RWPE2 (cell line): Measurements from ENCODE around the gene SAMD11.

Source experiments
- ATAC-seq: fragments of 200-7000 bp; cut with Tn5 transposase; 3 replicates; pipeline ENCODE4 v1.9.1; 2021; ENCODE audit warnings: low read depth
- DNase-seq: peaks from one replicate; pipeline ENCODE4 v3.0.0-alpha.2; 2020; ENCODE audit warnings: low spot score
- H3K27ac ChIP-seq: fragments of 450-650 bp; 2 replicates; pipeline ENCODE4 v1.5.1; 2017; ENCODE audit warnings: mild to moderate bottlenecking; ENCODE audit not compliant: poor library complexity, severe bottlenecking
- H3K27me3 ChIP-seq: fragments of 250-450 bp; sonication (Bioruptor Pico); 2 replicates; pipeline ENCODE4 v1.5.1; 2021; ENCODE audit warnings: mild to moderate bottlenecking, moderate library complexity; ENCODE audit not compliant: insufficient read depth, poor library complexity, severe bottlenecking
- H3K36me3 ChIP-seq: fragments of 250-450 bp; sonication (Bioruptor Pico); 2 replicates; pipeline ENCODE4 v1.5.1; 2020; ENCODE audit warnings: low read depth, mild to moderate bottlenecking, moderate library complexity
- H3K4me1 ChIP-seq: fragments of 250-450 bp; sonication (Bioruptor Pico); 2 replicates; pipeline ENCODE4 v1.5.1; 2021; ENCODE audit warnings: mild to moderate bottlenecking, moderate library complexity; ENCODE audit not compliant: insufficient read depth, poor library complexity, severe bottlenecking
- H3K4me3 ChIP-seq: fragments of 250-450 bp; sonication (Bioruptor Pico); 2 replicates; pipeline ENCODE4 v1.5.1; 2021; ENCODE audit warnings: mild to moderate bottlenecking, moderate library complexity; ENCODE audit not compliant: severe bottlenecking
- H3K9me3 ChIP-seq: fragments of 250-450 bp; sonication (Bioruptor Pico); 2 replicates; pipeline ENCODE4 v1.5.1; 2021; ENCODE audit warnings: mild to moderate bottlenecking, moderate library complexity; ENCODE audit not compliant: severe bottlenecking
- CTCF ChIP-seq: fragments of 450-650 bp; IDR thresholded peaks from one replicate; pipeline ENCODE4 v1.5.1; 2017; ENCODE audit warnings: mild to moderate bottlenecking, moderate library complexity; ENCODE audit not compliant: poor library complexity, severe bottlenecking

SAMD11 gene

GRCh38 chr1:917076-917459 lies 6.7 kb upstream of the SAMD11 start:
- Histone ChIP-seq H3K4me3 (no peak overlapping the region), H3K4me1 (peaks cover 4% of the 10 kb centered on the region), H3K9me3 (no peaks in the 10 kb centered on the region), H3K27ac (no peak overlapping the region), H3K27me3 (peaks cover 75% of the 10 kb centered on the region), H3K36me3 (no peaks in the 10 kb centered on the region)
- TF ChIP-seq CTCF = no peak
- DNase-seq (no peak), ATAC-seq (no peak)

- TF ChIP-seq CTCF = no peak
- no peak overlapping the region for H3K27ac ChIP-seq
- peaks cover 80% of the 10 kb centered on the region for H3K27me3 ChIP-seq
- H3K36me3 ChIP-seq = no peaks in the 10 kb centered on the region
- H3K4me1 ChIP-seq = peaks cover 4% of the 10 kb centered on the region
- no peak for DNase-seq
- H3K4me3 ChIP-seq = no peak overlapping the region
- ATAC-seq = no peak
- H3K9me3 ChIP-seq = no peaks in the 10 kb centered on the region
These were observed 6.1 kb upstream of the SAMD11 start for GRCh38 chr1:917466-918091.

DNA sequence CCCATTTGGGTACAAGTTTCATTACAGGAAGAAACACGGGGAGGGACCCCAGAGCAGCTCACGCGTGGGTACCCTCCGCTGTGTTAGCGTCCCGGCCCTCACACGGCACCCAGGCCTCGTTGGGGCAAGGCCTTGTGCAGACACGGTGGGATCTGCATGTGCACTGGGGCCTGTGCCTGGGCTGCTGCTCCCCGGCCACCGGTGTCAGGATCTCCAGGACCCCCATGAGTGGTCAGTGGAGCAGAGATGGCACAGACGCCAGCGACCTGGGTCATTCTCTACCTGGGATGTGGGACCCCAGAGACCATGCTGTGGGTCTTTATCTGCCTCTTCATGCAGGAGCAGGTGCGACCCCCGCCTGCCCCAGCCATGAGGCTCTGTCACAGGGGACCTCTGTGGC lies 5.4 kb upstream of the SAMD11 start:
- no peak overlapping the region for H3K4me3 ChIP-seq
- DNase-seq = no peak
- no peak overlapping the region for H3K27ac ChIP-seq
- H3K36me3 ChIP-seq = no peaks in the 10 kb centered on the region
- H3K9me3 ChIP-seq = no peaks in the 10 kb centered on the region
- no peak for ATAC-seq
- peaks cover 4% of the 10 kb centered on the region for H3K4me1 ChIP-seq
- H3K27me3 ChIP-seq = peaks cover 88% of the 10 kb centered on the region
- TF ChIP-seq CTCF = no peak

DNA sequence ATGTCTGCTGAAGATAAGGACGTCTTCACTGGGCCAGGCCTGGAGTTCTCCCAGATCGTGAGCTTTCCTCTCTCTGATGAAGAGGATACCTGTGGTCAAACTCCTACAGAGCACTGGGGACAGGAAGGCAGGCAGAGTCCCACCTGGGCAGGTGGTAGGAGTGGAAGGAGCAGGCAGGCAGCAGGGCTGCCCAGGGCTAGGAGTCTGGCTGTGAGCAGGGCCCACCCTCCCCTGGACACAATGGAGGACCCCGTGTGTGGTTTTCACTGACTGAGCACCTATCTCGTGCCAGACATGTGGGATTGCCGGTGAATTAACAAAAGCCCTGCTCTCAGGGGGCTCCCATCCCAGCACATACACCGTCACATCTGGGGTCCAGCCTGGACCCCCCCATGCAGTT lies 4.9 kb upstream of the SAMD11 start:
- H3K27me3 ChIP-seq = peaks cover 86% of the 10 kb centered on the region
- H3K27ac ChIP-seq = no peak overlapping the region
- peaks cover 4% of the 10 kb centered on the region for H3K4me1 ChIP-seq

More for the DNA sequence above, 4.9 kb upstream of the SAMD11 start:
- ATAC-seq (no peak), DNase-seq (no peak)
- H3K4me3 ChIP-seq = no peak overlapping the region
- H3K9me3 ChIP-seq = no peaks in the 10 kb centered on the region
- H3K36me3 ChIP-seq = no peaks in the 10 kb centered on the region
- no peak for TF ChIP-seq CTCF
